Measurements from ENCODE around the gene NPFFR1. TPM values are rescaled to one million over a fixed set of nuclear protein-coding genes. Genes with fewer than 3 reads are reported as not detected.

Gene NPFFR1
- total RNA-seq, 1 experiment from 2014 or later: 0.24 TPM

- no peak for DNase-seq
- no peaks in the 10 kb centered on the region for H3K9me3 Mint-ChIP-seq (ENCODE audit: low read depth, unreplicated experiment)
- H3K36me3 Mint-ChIP-seq (ENCODE audit: insufficient read depth, unreplicated experiment): no peaks in the 10 kb centered on the region
- no peaks in the 10 kb centered on the region for H3K4me1 Mint-ChIP-seq (ENCODE audit: low read depth, unreplicated experiment)
- intact Hi-C loops (cut with micrococcal nuclease; ENCODE audit: unreplicated experiment): no loop called here
- H3K4me3 Mint-ChIP-seq (ENCODE audit: low read depth, unreplicated experiment): no peak overlapping the region
- no peak overlapping the region for H3K27ac Mint-ChIP-seq (ENCODE audit: unreplicated experiment)
- TF ChIP-seq CTCF (IDR thresholded peaks at IDR 0.05; ENCODE audit: unreplicated experiment): no peak
- no peaks in the 10 kb centered on the region for H3K27me3 Mint-ChIP-seq (ENCODE audit: unreplicated experiment)
- CTCF ChIA-PET: no interaction called here
- no TSS peak for BruUV-seq (replicated peaks)
Measured at GRCh38 chr10:70317943-70318318, 34.1 kb upstream of the NPFFR1 start.

GRCh38 chr10:70317272-70317942, 33.6 kb upstream of the NPFFR1 start:
- H3K27me3 Mint-ChIP-seq (ENCODE audit: unreplicated experiment): no peaks in the 10 kb centered on the region
- DNase-seq: no peak
- CTCF ChIA-PET: no interaction called here
- no peak for TF ChIP-seq CTCF (IDR thresholded peaks at IDR 0.05; ENCODE audit: unreplicated experiment)
- intact Hi-C loops (cut with micrococcal nuclease; ENCODE audit: unreplicated experiment): no loop called here
- no peaks in the 10 kb centered on the region for H3K36me3 Mint-ChIP-seq (ENCODE audit: insufficient read depth, unreplicated experiment)
- no peak overlapping the region for H3K4me3 Mint-ChIP-seq (ENCODE audit: low read depth, unreplicated experiment)
- no peaks in the 10 kb centered on the region for H3K4me1 Mint-ChIP-seq (ENCODE audit: low read depth, unreplicated experiment)
- no TSS peak for BruUV-seq (replicated peaks)
- H3K9me3 Mint-ChIP-seq (ENCODE audit: low read depth, unreplicated experiment): no peaks in the 10 kb centered on the region
- no peak overlapping the region for H3K27ac Mint-ChIP-seq (ENCODE audit: unreplicated experiment)

DNA sequence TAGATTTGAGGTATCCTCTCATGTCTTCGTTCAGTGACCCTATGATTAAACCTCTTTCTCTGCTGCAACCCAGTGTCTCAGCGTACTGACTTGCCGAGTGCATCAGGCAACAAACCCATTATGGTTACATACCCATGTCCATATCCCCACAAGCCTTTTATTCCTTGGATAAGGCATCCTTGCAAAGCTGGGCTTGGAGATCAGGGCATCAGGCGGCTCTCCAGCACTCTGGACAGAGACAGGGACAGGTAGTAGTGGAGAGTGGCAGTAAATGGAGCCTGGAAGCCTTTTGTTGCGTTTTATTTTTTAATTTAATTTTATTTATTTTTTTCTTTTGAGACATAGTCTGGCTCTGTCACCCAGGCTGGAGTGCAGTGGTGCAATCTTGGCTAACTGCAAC, 32.0 kb upstream of the NPFFR1 start:
- no TSS peak for BruUV-seq (replicated peaks)
- Mint-ChIP-seq H3K9me3 (ENCODE audit: low read depth, unreplicated experiment) (no peaks in the 10 kb centered on the region), H3K4me1 (ENCODE audit: low read depth, unreplicated experiment) (no peaks in the 10 kb centered on the region), H3K4me3 (ENCODE audit: low read depth, unreplicated experiment) (no peak overlapping the region), H3K27ac (ENCODE audit: unreplicated experiment) (no peak overlapping the region), H3K27me3 (ENCODE audit: unreplicated experiment) (no peaks in the 10 kb centered on the region), H3K36me3 (ENCODE audit: insufficient read depth, unreplicated experiment) (no peaks in the 10 kb centered on the region)
- intact Hi-C loops (cut with micrococcal nuclease; ENCODE audit: unreplicated experiment): no loop called here
- DNase-seq: no peak
- CTCF ChIA-PET: interaction anchor here (0.6 kb wide), 1 partner anchor 221 kb away, joined by 4 read pairs; no protein-coding TSS in a partner anchor
- no peak for TF ChIP-seq CTCF (IDR thresholded peaks at IDR 0.05; ENCODE audit: unreplicated experiment)

GRCh38 chr10:70315276-70315675, 31.5 kb upstream of the NPFFR1 start:
- H3K36me3 Mint-ChIP-seq (ENCODE audit: insufficient read depth, unreplicated experiment): no peaks in the 10 kb centered on the region
- H3K4me1 Mint-ChIP-seq (ENCODE audit: low read depth, unreplicated experiment): no peaks in the 10 kb centered on the region
- no peaks in the 10 kb centered on the region for H3K27me3 Mint-ChIP-seq (ENCODE audit: unreplicated experiment)
- intact Hi-C loops (cut with micrococcal nuclease; ENCODE audit: unreplicated experiment): no loop called here
- H3K27ac Mint-ChIP-seq (ENCODE audit: unreplicated experiment): no peak overlapping the region
- H3K9me3 Mint-ChIP-seq (ENCODE audit: low read depth, unreplicated experiment): no peaks in the 10 kb centered on the region
- no peak for TF ChIP-seq CTCF (IDR thresholded peaks at IDR 0.05; ENCODE audit: unreplicated experiment)
- no peak for DNase-seq
- no TSS peak for BruUV-seq (replicated peaks)
- CTCF ChIA-PET: interaction anchor here (0.6 kb wide), 1 partner anchor 145 kb away, joined by 3 read pairs; the partner anchor contains the start of gene SAR1A
- H3K4me3 Mint-ChIP-seq (ENCODE audit: low read depth, unreplicated experiment): no peak overlapping the region

All from Calu3 (cell line).